Neural progenitor cell (in vitro differentiated cells): ENCODE data around the gene TRMT1. TPM values are rescaled to one million over a fixed set of nuclear protein-coding genes. Genes with fewer than 3 reads are reported as not detected.

Experiments used
- DNase-seq: peaks from one replicate; pipeline ENCODE4 v3.0.0-alpha.2; 2016; ENCODE audit warnings: low spot score
- H2AFZ ChIP-seq: fragments of 200-600 bp; sonication (generic); replicated peaks from 2 replicates; pipeline ENCODE4 v1.6.1; 2016; ENCODE audit warnings: antibody characterized with exemption
- H3F3A ChIP-seq: fragments of 200-600 bp; sonication (generic); 2 replicates; pipeline ENCODE4 v1.6.1; 2016; ENCODE audit warnings: antibody characterized with exemption, low read depth
- H3K27ac ChIP-seq: fragments of 200-600 bp; sonication (generic); 2 replicates; pipeline ENCODE4 v1.5.1; 2016; ENCODE audit warnings: mild to moderate bottlenecking
- H3K27me3 ChIP-seq: fragments of 200-600 bp; sonication (generic); 2 replicates; pipeline ENCODE4 v1.6.1; 2016; ENCODE audit warnings: mild to moderate bottlenecking, moderate library complexity
- H3K36me3 ChIP-seq: fragments of 200-600 bp; sonication (generic); 2 replicates; pipeline ENCODE4 v1.5.1; 2016
- H3K4me1 ChIP-seq: fragments of 200-600 bp; sonication (generic); 2 replicates; pipeline ENCODE4 v1.6.1; 2016; ENCODE audit warnings: mixed run types
- H3K4me2 ChIP-seq: fragments of 200-600 bp; sonication (generic); 2 replicates; pipeline ENCODE4 v1.6.1; 2016
- H3K4me3 ChIP-seq: fragments of 200-600 bp; sonication (generic); 2 replicates; pipeline ENCODE4 v1.5.1; 2016
- H3K79me2 ChIP-seq: fragments of 200-600 bp; sonication (generic); 2 replicates; pipeline ENCODE4 v1.6.1; 2016; ENCODE audit warnings: low read depth
- H3K9ac ChIP-seq: fragments of 200-600 bp; sonication (generic); 2 replicates; pipeline ENCODE4 v1.6.1; 2016
- H3K9me3 ChIP-seq: fragments of 200-600 bp; sonication (generic); 2 replicates; pipeline ENCODE4 v1.5.1; 2016; ENCODE audit warnings: low read depth
- H4K20me1 ChIP-seq: fragments of 200-600 bp; sonication (generic); 2 replicates; pipeline ENCODE4 v1.6.1; 2016; ENCODE audit warnings: low read depth
- H3K27ac Mint-ChIP-seq: 3 replicates; pipeline ENCODE4 v1.8.0; 2021; ENCODE audit warnings: mixed read lengths
- H3K27me3 Mint-ChIP-seq: 2 replicates; pipeline ENCODE4 v1.8.0; 2022; ENCODE audit warnings: low read depth, mild to moderate bottlenecking, inconsistent platforms, moderate library complexity, mixed read lengths; ENCODE audit not compliant: insufficient read depth
- H3K36me3 Mint-ChIP-seq: 3 replicates; pipeline ENCODE4 v1.8.0; 2021; ENCODE audit warnings: mixed read lengths
- H3K4me1 Mint-ChIP-seq: 3 replicates; pipeline ENCODE4 v1.8.0; 2021; ENCODE audit warnings: mixed read lengths
- H3K4me3 Mint-ChIP-seq: 3 replicates; pipeline ENCODE4 v1.8.0; 2021; ENCODE audit warnings: mild to moderate bottlenecking, moderate library complexity, mixed read lengths
- H3K9me3 Mint-ChIP-seq: 3 replicates; pipeline ENCODE4 v1.8.0; 2020; ENCODE audit warnings: mixed read lengths
- CTCF ChIP-seq: fragments of 200-600 bp; sonication (generic); IDR thresholded peaks from 2 replicates; pipeline ENCODE4 v1.5.1; 2017; ENCODE audit warnings: antibody characterized with exemption, mild to moderate bottlenecking
- EZH2 ChIP-seq: fragments of 200-600 bp; sonication (generic); IDR thresholded peaks from 2 replicates; pipeline ENCODE4 v1.6.1; 2017; ENCODE audit warnings: antibody characterized with exemption, mild to moderate bottlenecking, moderate library complexity
- EZH2phosphoT487 ChIP-seq: fragments of 200-600 bp; sonication (generic); IDR thresholded peaks from 2 replicates; pipeline ENCODE4 v1.6.1; 2017; ENCODE audit warnings: antibody characterized with exemption
- total RNA-seq: library from RNA; depleted of rRNA; stranded (reverse); fragments of >200 nt; gene quantifications from 2 replicates; pipeline ENCODE4 v1.2.3, GENCODE V29; 2015; ENCODE audit warnings: low replicate concordance

TRMT1 gene
- total RNA-seq, 1 donor from 2014 or later: 30.2 TPM

- DNase-seq: no peak
- Mint-ChIP-seq H3K27ac (no peak overlapping the region), H3K4me1 (peaks cover 26% of the 10 kb centered on the region), H3K4me3 (no peak overlapping the region), H3K36me3 (no peaks in the 10 kb centered on the region), H3K27me3 (peaks cover 32% of the 10 kb centered on the region), H3K9me3 (no peaks in the 10 kb centered on the region)
- TF ChIP-seq CTCF: no peak
- no peak for TF ChIP-seq EZH2
- no peak for TF ChIP-seq EZH2phosphoT487
- no peak overlapping the region for H3K4me3 ChIP-seq
- no peak overlapping the region for H2AFZ ChIP-seq
- H4K20me1 ChIP-seq: no peaks in the 10 kb centered on the region
- H3K27ac ChIP-seq: no peak overlapping the region
- H3K4me2 ChIP-seq: no peak overlapping the region
- no peaks in the 10 kb centered on the region for H3K79me2 ChIP-seq
- H3K9me3 ChIP-seq: no peaks in the 10 kb centered on the region
- H3K4me1 ChIP-seq: peaks cover 25% of the 10 kb centered on the region
- H3F3A ChIP-seq: peaks cover 5% of the 10 kb centered on the region
- no peak overlapping the region for H3K9ac ChIP-seq
- H3K36me3 ChIP-seq: no peaks in the 10 kb centered on the region
- peaks cover 39% of the 10 kb centered on the region for H3K27me3 ChIP-seq
These were observed 29.2 kb downstream of the TRMT1 start for GRCh38 chr19:13087295-13087694.

- Mint-ChIP-seq H3K27me3 (peaks cover 33% of the 10 kb centered on the region), H3K9me3 (no peaks in the 10 kb centered on the region), H3K4me1 (peaks cover 23% of the 10 kb centered on the region), H3K4me3 (no peak overlapping the region), H3K27ac (no peak overlapping the region), H3K36me3 (no peaks in the 10 kb centered on the region)
- H3K9me3 ChIP-seq: no peaks in the 10 kb centered on the region
- DNase-seq: no peak
- peaks cover 21% of the 10 kb centered on the region for H3K4me1 ChIP-seq
- H3K36me3 ChIP-seq: no peaks in the 10 kb centered on the region
- H3K27ac ChIP-seq: no peak overlapping the region
- no peak for TF ChIP-seq CTCF
- no peak for TF ChIP-seq EZH2phosphoT487
- TF ChIP-seq EZH2: no peak
- H4K20me1 ChIP-seq: no peaks in the 10 kb centered on the region
- H3K4me2 ChIP-seq: no peak overlapping the region
- peaks cover 30% of the 10 kb centered on the region for H3K27me3 ChIP-seq
- H3K4me3 ChIP-seq: no peak overlapping the region
- H2AFZ ChIP-seq: no peak overlapping the region
- no peak overlapping the region for H3K9ac ChIP-seq
- peaks cover 5% of the 10 kb centered on the region for H3F3A ChIP-seq
- no peaks in the 10 kb centered on the region for H3K79me2 ChIP-seq
These were observed 30.2 kb downstream of the TRMT1 start for GRCh38 chr19:13086341-13086740.

- H3K27me3 Mint-ChIP-seq: peaks cover 35% of the 10 kb centered on the region
These were observed 30.9 kb downstream of the TRMT1 start for GRCh38 chr19:13085666-13086065.

More at GRCh38 chr19:13085666-13086065, 30.9 kb downstream of the TRMT1 start:
- no peaks in the 10 kb centered on the region for H3K36me3 ChIP-seq
- no peaks in the 10 kb centered on the region for H3K9me3 Mint-ChIP-seq
- no peaks in the 10 kb centered on the region for H3K36me3 Mint-ChIP-seq
- H4K20me1 ChIP-seq: no peaks in the 10 kb centered on the region
- no peak overlapping the region for H3K4me2 ChIP-seq
- DNase-seq: no peak
- H3K27ac ChIP-seq: no peak overlapping the region
- peak overlapping the region; percentile 5 for H3K4me3 Mint-ChIP-seq
- H3K79me2 ChIP-seq: no peaks in the 10 kb centered on the region
- H3K4me3 ChIP-seq: no peak overlapping the region
- no peak overlapping the region for H3K9ac ChIP-seq
- H3K27me3 ChIP-seq: peaks cover 23% of the 10 kb centered on the region
- H2AFZ ChIP-seq: no peak overlapping the region
- TF ChIP-seq EZH2phosphoT487 (no peak), EZH2 (no peak), CTCF (no peak)
- no peaks in the 10 kb centered on the region for H3K9me3 ChIP-seq
- H3K27ac Mint-ChIP-seq: no peak overlapping the region
- H3K4me1 ChIP-seq: peaks cover 21% of the 10 kb centered on the region
- H3K4me1 Mint-ChIP-seq: peaks cover 21% of the 10 kb centered on the region
- H3F3A ChIP-seq: peaks cover 5% of the 10 kb centered on the region
